Esophagus muscularis mucosa (tissue), 4 donors: ENCODE results near the gene ZNHIT6. TPM values are rescaled to one million over a fixed set of nuclear protein-coding genes. Genes with fewer than 3 reads are reported as not detected.

Experiments used
- DNase-seq: peaks from one replicate; pipeline ENCODE4 v3.0.0-alpha.2; 2017; ENCODE audit errors: extremely low spot score
- H3K27ac ChIP-seq, 4 donors: fragments of 200-600 bp; sonication (generic); replicated peaks in 1 of 4; 1 replicate in 3 of 4; 2 replicates in 1 of 4; pipeline ENCODE4 v1.5.1; 2016 to 2019; ENCODE audit warnings: mild to moderate bottlenecking in 1 of 4
- H3K27me3 ChIP-seq, 4 donors: fragments of 200-600 bp; sonication (generic); one replicate each; pipeline versions ENCODE4 v1.5.1 to v1.6.0; 2016 to 2019
- H3K36me3 ChIP-seq, 4 donors: fragments of 200-600 bp; sonication (generic); one replicate each; pipeline ENCODE4 v1.5.1; 2016 to 2019
- H3K4me1 ChIP-seq, 4 donors: fragments of 200-600 bp; sonication (generic); one replicate each; pipeline ENCODE4 v1.5.1; 2016 to 2019
- H3K4me3 ChIP-seq, 4 donors: fragments of 200-600 bp; sonication (generic); 1 replicate in 2 of 4; 2 replicates in 2 of 4; pipeline ENCODE4 v1.5.1; 2016 to 2019; ENCODE audit warnings: mild to moderate bottlenecking in 4 of 4, moderate library complexity in 1 of 4
- H3K9me3 ChIP-seq, 4 donors: fragments of 200-600 bp; sonication (generic); 1 replicate in 3 of 4; 2 replicates in 1 of 4; pipeline ENCODE4 v1.5.1; 2016 to 2019
- CTCF ChIP-seq, 3 experiments: fragments of 200-600 bp in 2 of 3; fragments of 450-650 bp in 1 of 3; sonication (generic) in 2 of 3; IDR thresholded peaks; one replicate each; pipeline ENCODE4 v1.5.1; 2017 to 2019; ENCODE audit warnings: antibody characterized with exemption in 3 of 3, mild to moderate bottlenecking in 2 of 3, moderate library complexity in 1 of 3
- EP300 ChIP-seq: sonication (generic); formaldehyde crosslinking; IDR thresholded peaks from one replicate; pipeline ENCODE4 v1.6.1; 2017; ENCODE audit warnings: antibody characterized with exemption
- POLR2A ChIP-seq: fragments of 450-650 bp; IDR thresholded peaks from one replicate; pipeline ENCODE4 v1.6.1; 2017; ENCODE audit warnings: antibody characterized with exemption, moderate library complexity, mild to moderate bottlenecking, low read depth
- POLR2AphosphoS5 ChIP-seq, 2 donors: sonication (generic); formaldehyde crosslinking; IDR thresholded peaks; one replicate each; pipeline ENCODE4 v1.6.1; 2017; ENCODE audit warnings: antibody characterized with exemption in 2 of 2
- WGBS: methylation state at CpG from one replicate; pipeline ENCODE4 v1.1.5; 2018; 5-methylcytosine and 5-hydroxymethylcytosine counted together
- intact Hi-C: fragments of 100-400 bp; cut with DNase I; formaldehyde crosslinking; loops from one replicate; pipeline ENCODE4 v1.15.1; 2023
- total RNA-seq, 4 donors: library from RNA; depleted of rRNA; stranded (reverse); fragments of >200 nt; gene quantifications; one replicate each; pipeline versions ENCODE4 v1.1.0 to v1.2.1, GENCODE V29; 2016

Gene ZNHIT6
- total RNA-seq, 4 donors from 2014 or later: 12.8 to 16.8 (median 15.5) TPM

GRCh38 chr1:85638412-85638811 is 69.8 kb downstream of the ZNHIT6 start:
- DNase-seq: no peak
- peaks cover 0 to 22% (median 11%) of the 10 kb centered on the region in 4 donors for H3K9me3 ChIP-seq
- no peak overlapping the region for H3K4me3 ChIP-seq
- intact Hi-C loops: no loop called here
- H3K27ac ChIP-seq: no peak overlapping the region
- no peaks in the 10 kb centered on the region for H3K4me1 ChIP-seq
- no peaks in the 10 kb centered on the region for H3K27me3 ChIP-seq
- TF ChIP-seq POLR2A: no peak
- TF ChIP-seq POLR2AphosphoS5 (IDR thresholded peaks at IDR 0.05): no peak
- TF ChIP-seq EP300: no peak
- TF ChIP-seq CTCF (IDR thresholded peaks at IDR 0.05): no peak
- peaks cover 0 to 25% (median 12%) of the 10 kb centered on the region in 4 donors for H3K36me3 ChIP-seq
- WGBS: 61% methylated on average over 1 of the region's 1 CpG

- TF ChIP-seq CTCF (IDR thresholded peaks at IDR 0.05) (peak in 2 of 3 experiments; percentile 3 to 13), POLR2AphosphoS5 (IDR thresholded peaks at IDR 0.05) (no peak)
- intact Hi-C loops: no loop called here
- 95% methylated on average over 2 of the region's 2 CpGs for WGBS
- Histone ChIP-seq H3K9me3 (no peaks in the 10 kb centered on the region), H3K27me3 (no peaks in the 10 kb centered on the region), H3K27ac (no peak overlapping the region), H3K36me3 (peaks cover 0 to 4% (median 0%) of the 10 kb centered on the region in 4 donors), H3K4me1 (peaks cover 0 to 15% (median 8%) of the 10 kb centered on the region in 4 donors), H3K4me3 (no peak overlapping the region)
- no peak for DNase-seq
Observed at GRCh38 chr1:85630493-85630892, 77.7 kb downstream of the ZNHIT6 start.

- WGBS: 78% methylated on average over 2 of the region's 2 CpGs
- H3K27ac ChIP-seq: peak overlapping the region; percentile 41 to 65 (median 54)
Observed at GRCh38 chr1:85629532-85629920, 78.7 kb downstream of the ZNHIT6 start.

GRCh38 chr1:85628791-85629531 is 79.3 kb downstream of the ZNHIT6 start:
- intact Hi-C loops: no loop called here
- peaks cover 0 to 4% (median 0%) of the 10 kb centered on the region in 4 donors for H3K36me3 ChIP-seq
- WGBS: 58% methylated on average over 9 of the region's 9 CpGs

More at GRCh38 chr1:85629532-85629920, 78.7 kb downstream of the ZNHIT6 start:
- Histone ChIP-seq H3K4me3 (no peak overlapping the region), H3K36me3 (peaks cover 0 to 4% (median 0%) of the 10 kb centered on the region in 4 donors), H3K9me3 (no peaks in the 10 kb centered on the region), H3K4me1 (peaks cover 0 to 15% (median 8%) of the 10 kb centered on the region in 4 donors), H3K27me3 (no peaks in the 10 kb centered on the region)
- TF ChIP-seq EP300 (no peak), POLR2AphosphoS5 (IDR thresholded peaks at IDR 0.05) (no peak), POLR2A (no peak), CTCF (IDR thresholded peaks at IDR 0.05) (no peak)
- intact Hi-C loops: no loop called here
- DNase-seq: no peak

More at GRCh38 chr1:85628791-85629531, 79.3 kb downstream of the ZNHIT6 start:
- H3K27me3 ChIP-seq: no peaks in the 10 kb centered on the region
- peak; percentile 50 for DNase-seq
- no peak for TF ChIP-seq POLR2A
- no peak for TF ChIP-seq CTCF (IDR thresholded peaks at IDR 0.05)
- TF ChIP-seq POLR2AphosphoS5 (IDR thresholded peaks at IDR 0.05): no peak
- TF ChIP-seq EP300: no peak
- H3K4me3 ChIP-seq: no peak overlapping the region
- peaks cover 0 to 15% (median 8%) of the 10 kb centered on the region in 4 donors for H3K4me1 ChIP-seq
- H3K27ac ChIP-seq: peak overlapping the region; percentile 41 to 65 (median 54)
- no peaks in the 10 kb centered on the region for H3K9me3 ChIP-seq
